Cerebellar nuclear complex (tissue), 1 donor: Measurements from ENCODE around the gene MICAL3.

Source experiments
- DNase-seq, 2 experiments: peaks; one replicate each; lab custom pipeline; 2025; lab: John Stamatoyannopoulos, UW

Gene MICAL3

DNA sequence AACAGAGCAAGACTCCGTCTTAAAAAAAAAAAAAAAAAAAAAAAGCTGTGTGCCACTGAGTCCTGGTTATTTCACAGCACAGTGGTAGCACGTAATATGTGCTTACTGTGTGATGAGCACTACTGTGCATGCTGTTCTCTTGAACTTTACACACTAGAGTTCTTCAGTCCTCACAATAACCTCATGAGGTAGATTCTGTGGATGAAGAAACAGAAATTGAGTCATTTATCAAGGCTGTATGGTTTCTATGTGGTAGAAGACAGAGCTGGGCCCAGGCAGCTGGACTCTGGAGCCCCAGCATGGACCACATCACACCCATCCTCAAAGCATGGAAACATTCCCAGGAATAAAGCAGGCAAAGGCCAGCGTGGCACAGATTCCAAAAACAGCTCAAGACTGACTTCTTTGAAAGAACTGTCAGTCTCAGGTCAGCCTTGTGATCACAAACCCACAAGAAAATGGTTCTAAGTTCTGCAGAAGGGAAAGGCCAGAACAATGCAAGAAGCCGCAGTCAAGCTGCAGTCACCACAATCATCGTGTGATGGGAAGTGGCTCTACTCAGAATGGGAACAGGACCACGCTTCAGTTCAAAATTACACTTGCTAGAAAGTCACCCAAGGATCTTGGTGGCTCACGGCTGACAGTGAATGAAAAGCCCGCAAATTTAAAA is 49.5 kb downstream of the MICAL3 start:
- no peak for DNase-seq

- DNase-seq = no peak
Measured at GRCh38 chr22:17974087-17974486, 50.3 kb downstream of the MICAL3 start.

- DNase-seq = no peak
Measured at GRCh38 chr22:17973217-17973616, 51.1 kb downstream of the MICAL3 start.

- DNase-seq = no peak
Measured at GRCh38 chr22:17972385-17973191, 51.8 kb downstream of the MICAL3 start.

GRCh38 chr22:17971711-17972110 is 52.6 kb downstream of the MICAL3 start:
- DNase-seq = no peak

GRCh38 chr22:17970201-17970708 is 54.1 kb downstream of the MICAL3 start:
- DNase-seq = no peak

- DNase-seq = no peak
Measured at GRCh38 chr22:17969701-17970113, 54.7 kb downstream of the MICAL3 start.

DNA sequence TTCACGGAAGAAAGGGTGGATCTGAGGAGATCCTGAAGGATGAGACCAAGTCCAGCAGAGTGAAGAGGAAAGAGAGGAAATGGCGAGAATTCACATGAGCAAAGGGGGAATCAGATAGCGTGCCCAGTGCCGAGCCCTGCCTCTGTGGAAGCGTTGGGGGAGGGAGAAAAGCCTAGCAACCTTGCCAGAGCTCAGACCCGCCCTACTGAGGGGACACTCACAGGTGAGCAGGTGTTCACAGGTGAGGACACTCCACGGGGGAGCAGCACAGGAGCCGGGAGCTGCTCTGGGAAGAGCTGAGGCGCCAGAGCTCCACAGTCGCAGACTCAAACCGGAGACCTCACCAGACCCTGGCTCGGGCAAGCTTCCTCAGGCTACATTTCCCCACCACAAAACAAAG is 56.2 kb downstream of the MICAL3 start:
- DNase-seq = no peak

- DNase-seq = no peak
Measured at GRCh38 chr22:17966403-17966717, 58.0 kb downstream of the MICAL3 start.

GRCh38 chr22:17965538-17966402 is 58.6 kb downstream of the MICAL3 start:
- DNase-seq = no peak

GRCh38 chr22:17964643-17965042 is 59.7 kb downstream of the MICAL3 start:
- DNase-seq = no peak

- no peak for DNase-seq
Measured at GRCh38 chr22:17964156-17964555, 60.2 kb downstream of the MICAL3 start.

DNA sequence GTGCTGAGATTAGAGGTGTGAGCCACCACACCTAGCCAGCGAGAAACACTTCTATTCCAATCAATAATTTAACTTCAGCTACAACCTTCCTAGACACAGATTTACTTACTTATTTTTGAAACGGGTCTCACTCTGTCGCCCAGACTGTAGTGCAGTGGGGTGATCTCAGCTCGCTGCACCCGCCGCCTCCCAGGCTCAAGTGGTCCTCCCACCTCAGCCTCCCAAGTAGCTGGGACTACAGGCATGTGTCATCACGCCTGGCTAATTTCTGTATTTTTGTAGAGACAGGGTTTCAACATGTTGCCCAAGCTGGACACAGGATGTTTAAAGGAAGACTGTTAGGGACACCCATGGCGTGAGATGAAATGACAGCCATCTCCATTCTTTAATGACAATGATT is 61.3 kb downstream of the MICAL3 start:
- DNase-seq = no peak

DNA sequence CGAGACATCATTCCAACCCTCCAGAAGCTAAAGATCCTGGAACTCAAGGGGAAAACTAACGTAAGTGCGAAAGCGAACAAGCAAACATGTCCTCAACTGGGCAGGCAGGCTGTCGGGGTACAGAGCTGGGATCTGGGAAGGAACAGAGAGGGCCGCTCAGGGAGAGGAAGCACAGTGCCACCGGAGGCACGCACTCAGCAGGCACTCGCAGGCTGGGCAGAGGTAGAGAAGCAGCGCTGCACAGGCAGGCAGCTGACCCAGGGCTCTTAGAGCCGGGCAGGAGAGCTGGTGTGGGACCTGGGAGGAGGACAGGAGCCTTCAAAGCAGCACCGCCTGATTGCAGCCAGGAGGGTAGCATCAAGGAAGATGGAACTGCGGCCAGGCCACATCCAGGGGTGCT is 62.2 kb downstream of the MICAL3 start:
- DNase-seq = no peak

DNA sequence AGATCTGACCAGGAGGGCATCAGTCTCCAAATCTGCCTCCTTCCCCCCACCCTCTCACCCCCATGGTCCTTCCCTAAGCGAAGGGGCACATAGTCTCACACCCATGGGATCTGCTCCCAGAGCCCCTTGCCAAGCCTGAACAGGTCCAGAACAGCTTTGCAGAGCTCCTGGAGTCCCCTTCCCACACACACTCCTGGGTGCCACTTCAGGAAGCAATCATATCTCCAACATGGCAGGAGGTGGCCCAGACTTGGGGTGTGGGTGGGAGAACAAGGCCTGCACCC is 63.0 kb downstream of the MICAL3 start:
- DNase-seq = no peak

- no peak for DNase-seq
Measured at GRCh38 chr22:17960695-17961445, 63.5 kb downstream of the MICAL3 start.

DNA sequence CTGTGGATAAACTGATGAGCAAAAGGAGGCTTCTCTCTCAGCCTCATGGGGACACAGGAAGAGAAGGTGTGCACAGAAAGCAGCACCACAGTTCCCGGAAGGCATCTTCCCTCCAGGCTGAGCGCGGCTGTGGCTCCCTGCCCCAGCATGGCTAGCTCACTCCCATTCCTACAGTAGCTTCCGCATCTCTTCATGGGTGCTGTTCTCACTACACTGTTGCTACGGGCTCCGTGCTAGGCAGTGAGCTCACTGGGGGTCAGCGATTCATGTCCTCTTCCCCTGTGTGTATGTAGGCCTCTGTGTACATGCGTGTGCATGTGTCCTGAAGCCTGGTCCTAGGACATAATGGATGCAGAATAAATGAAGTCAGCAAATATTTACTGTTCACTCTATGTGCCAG is 64.3 kb downstream of the MICAL3 start:
- no peak for DNase-seq

- DNase-seq = no peak
Measured at GRCh38 chr22:17958166-17958565, 66.2 kb downstream of the MICAL3 start.

GRCh38 chr22:17957693-17958092 is 66.7 kb downstream of the MICAL3 start:
- no peak for DNase-seq

GRCh38 chr22:17957204-17957603 is 67.2 kb downstream of the MICAL3 start:
- DNase-seq = no peak

- DNase-seq = no peak
Measured at GRCh38 chr22:17956630-17957029, 67.7 kb downstream of the MICAL3 start.
